AG09319 (cell line): ENCODE data around the gene SNAI1.

Experiments
- DNase-seq: peaks from one replicate; pipeline ENCODE4 v3.0.0-alpha.2; 2010; ENCODE audit warnings: low read depth; ENCODE audit errors: extremely low read depth
- CTCF ChIP-seq: IDR thresholded peaks from 2 replicates; pipeline ENCODE4 v1.5.1; 2011; ENCODE audit warnings: low read depth, mild to moderate bottlenecking, inconsistent platforms, low read length, moderate library complexity

SNAI1 gene

GRCh38 chr20:50029083-50029696 lies 46.4 kb downstream of the SNAI1 start:
- no peak for DNase-seq
- TF ChIP-seq CTCF = no peak

DNA sequence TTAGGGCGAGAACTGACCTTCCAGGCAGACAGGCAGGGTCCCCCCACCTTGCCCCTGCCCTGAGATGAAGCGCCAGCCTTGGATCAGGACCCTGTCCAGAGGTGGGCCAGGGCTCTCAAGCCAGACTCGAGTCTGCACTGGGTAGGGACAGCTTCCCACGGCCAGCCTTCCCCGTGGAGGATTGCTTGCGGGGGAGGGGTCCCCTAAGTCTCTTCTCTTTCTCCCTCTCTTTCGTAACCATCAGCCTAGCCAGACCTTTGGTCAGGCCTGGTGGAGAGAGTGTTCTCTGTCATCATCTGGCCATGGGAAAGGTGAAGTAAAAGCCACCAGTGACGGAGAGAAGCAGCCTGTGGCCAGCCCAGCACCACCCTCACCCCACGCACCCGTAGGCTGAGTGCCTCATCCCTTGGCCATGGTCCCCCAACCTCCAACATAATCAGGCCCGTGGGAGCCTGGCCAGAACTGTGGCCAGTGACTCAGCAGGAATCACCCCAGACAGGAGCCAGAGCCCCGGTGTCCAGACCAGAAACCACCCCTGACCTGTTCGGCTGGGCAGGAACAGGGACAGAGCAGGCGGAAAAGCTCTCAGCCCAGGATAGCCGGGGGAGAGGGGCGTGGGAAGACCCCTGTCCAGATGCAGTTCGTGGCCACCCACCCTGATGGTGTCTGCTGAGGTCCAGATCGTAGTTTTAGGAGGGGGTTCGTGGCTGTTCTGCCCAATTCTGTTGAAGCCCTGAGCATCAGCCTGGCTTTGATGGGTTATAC lies 47.1 kb downstream of the SNAI1 start:
- no peak for TF ChIP-seq CTCF
- peak; percentile 87 for DNase-seq

- DNase-seq = no peak
- TF ChIP-seq CTCF = no peak
These were observed 50.3 kb downstream of the SNAI1 start for GRCh38 chr20:50032955-50033666.

- DNase-seq = no peak
- no peak for TF ChIP-seq CTCF
These were observed 51.9 kb downstream of the SNAI1 start for GRCh38 chr20:50034567-50035180.

DNA sequence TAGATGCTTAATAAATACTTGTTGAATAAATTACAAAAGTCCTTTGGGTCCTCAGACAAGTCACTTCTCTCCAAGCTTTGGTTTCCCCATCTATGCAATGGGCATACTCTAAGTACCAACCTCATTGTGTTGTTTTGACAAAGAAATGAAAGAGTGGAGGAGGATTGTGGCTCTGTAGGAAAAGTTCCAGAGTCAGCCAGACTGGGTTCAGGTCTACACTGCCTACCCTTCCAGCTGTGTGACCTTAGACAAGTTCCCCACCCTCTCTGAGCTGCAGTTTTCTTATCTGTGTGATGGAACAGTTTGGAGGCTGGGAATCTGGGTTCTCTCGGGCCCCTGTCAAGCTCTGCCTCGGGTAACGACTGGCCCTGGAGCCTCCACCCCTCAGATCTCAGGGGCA lies 53.9 kb downstream of the SNAI1 start:
- no peak for TF ChIP-seq CTCF
- no peak for DNase-seq

- no peak for DNase-seq
- TF ChIP-seq CTCF = no peak
These were observed 54.3 kb downstream of the SNAI1 start for GRCh38 chr20:50037123-50037522.
